CD4-positive, alpha-beta T cell treated with Interleukin-6 at 100 ng/mL for 8 hours (primary cell): ENCODE results near the gene CCDC60.

Source experiments
- DNase-seq: peaks from one replicate; pipeline ENCODE4 v3.0.0-alpha.2; 2020; ENCODE audit warnings: mixed read lengths, low spot score

The CCDC60 gene

GRCh38 chr12:119544765-119545625, 210.5 kb downstream of the CCDC60 start:
- peak; percentile 48 for DNase-seq

- no peak for DNase-seq
Observed at GRCh38 chr12:119546340-119546739, 211.8 kb downstream of the CCDC60 start.

GRCh38 chr12:119547001-119547400, 212.5 kb downstream of the CCDC60 start:
- DNase-seq: no peak

GRCh38 chr12:119556854-119557253, 222.3 kb downstream of the CCDC60 start:
- DNase-seq: no peak

GRCh38 chr12:119565404-119565803, 230.9 kb downstream of the CCDC60 start:
- DNase-seq: no peak

- DNase-seq: no peak
Observed at GRCh38 chr12:119570771-119571170, 236.2 kb downstream of the CCDC60 start.

GRCh38 chr12:119573086-119573485, 238.6 kb downstream of the CCDC60 start:
- no peak for DNase-seq

GRCh38 chr12:119574255-119574654, 239.7 kb downstream of the CCDC60 start:
- DNase-seq: no peak

GRCh38 chr12:119576118-119576810, 241.7 kb downstream of the CCDC60 start:
- DNase-seq: no peak

- no peak for DNase-seq
Observed at GRCh38 chr12:119576915-119577314, 242.4 kb downstream of the CCDC60 start.

- no peak for DNase-seq
Observed at GRCh38 chr12:119578112-119578511, 243.6 kb downstream of the CCDC60 start.

- no peak for DNase-seq
Observed at GRCh38 chr12:119589097-119589496, 254.6 kb downstream of the CCDC60 start.

GRCh38 chr12:119589634-119590033, 255.1 kb downstream of the CCDC60 start:
- DNase-seq: no peak
